Measurements from ENCODE around the gene CLEC20A.

The CLEC20A gene

GRCh38 chr1:178434360-178434759, 62.4 kb downstream of the CLEC20A start:
- H3K4me3 ChIP-seq (ENCODE audit: low read depth, low read length), result no peak overlapping the region
- no peak for TF ChIP-seq CTCF (conservative IDR thresholded peaks at IDR 0.05; ENCODE audit: low read depth, low read length)
- no peak for DNase-seq (ENCODE audit: low read depth)
